OCI-LY7 (cell line): ENCODE data around the gene OGDH. TPM values are rescaled to one million over a fixed set of nuclear protein-coding genes. Genes with fewer than 3 reads are reported as not detected.

Experiments used
- BruUV-seq: library from RNA; stranded (reverse); fragments of 400-500 nt; replicated peaks from 2 replicates; lab custom pipeline; 2021; lab: Mats Ljungman, UMichigan
- CTCF ChIA-PET: fragments of 300-600 bp; sonication (Branson Sonifier 250); formaldehyde crosslinking; loops from one replicate; lab custom pipeline; 2022; ENCODE audit warnings: antibody characterized with exemption; ENCODE audit not compliant: unreplicated experiment; lab: Charles Lee
- POLR2A ChIA-PET: fragments of 300-600 bp; sonication (Branson Sonifier 250); formaldehyde crosslinking; loops from one replicate; lab custom pipeline; 2022; ENCODE audit warnings: antibody characterized with exemption; lab: Charles Lee
- DNase-seq: peaks from one replicate; pipeline ENCODE4 v3.0.0-alpha.2; 2015; ENCODE audit warnings: low spot score
- H2AFZ ChIP-seq: fragments of 200-600 bp; sonication (generic), shearing (Covaris generic); 2 replicates; pipeline ENCODE4 v1.6.1; 2014; ENCODE audit warnings: mild to moderate bottlenecking, antibody characterized with exemption, low read length, moderate library complexity
- H3K27ac ChIP-seq: fragments of 200-600 bp; sonication (generic); 2 replicates; pipeline ENCODE4 v1.5.1; 2014; ENCODE audit warnings: mixed run types, low read depth, mild to moderate bottlenecking, moderate library complexity, low read length, inconsistent platforms; ENCODE audit not compliant: poor library complexity, severe bottlenecking
- H3K36me3 ChIP-seq: fragments of 200-600 bp; sonication (generic); 2 replicates; pipeline ENCODE4 v1.6.1; 2014; ENCODE audit warnings: mild to moderate bottlenecking, antibody characterized with exemption, low read length, moderate library complexity, mixed read lengths; ENCODE audit not compliant: insufficient read depth
- H3K4me1 ChIP-seq: fragments of 200-600 bp; sonication (generic); 2 replicates; pipeline ENCODE4 v1.5.1; 2014; ENCODE audit warnings: mild to moderate bottlenecking, low read length; ENCODE audit not compliant: insufficient read depth, poor library complexity, severe bottlenecking
- H3K4me2 ChIP-seq: fragments of 200-600 bp; sonication (generic); 2 replicates; pipeline ENCODE4 v1.6.1; 2014; ENCODE audit warnings: mild to moderate bottlenecking, low read length
- H3K4me3 ChIP-seq: fragments of 200-600 bp; sonication (generic); 2 replicates; pipeline ENCODE4 v1.5.1; 2014; ENCODE audit warnings: mild to moderate bottlenecking, low read depth, low read length; ENCODE audit not compliant: poor library complexity, severe bottlenecking
- H3K79me2 ChIP-seq: fragments of 200-600 bp; sonication (generic); 2 replicates; pipeline ENCODE4 v1.6.1; 2016; ENCODE audit warnings: low read depth, mild to moderate bottlenecking, low read length, moderate library complexity, mixed read lengths; ENCODE audit not compliant: insufficient read depth
- H3K9me2 ChIP-seq: fragments of 200-600 bp; sonication (generic); 2 replicates; pipeline ENCODE4 v1.6.1; 2016; ENCODE audit warnings: mild to moderate bottlenecking, low read length, mixed read lengths; ENCODE audit not compliant: insufficient read depth
- H3K9me3 ChIP-seq: fragments of 200-600 bp; sonication (generic); 2 replicates; pipeline ENCODE4 v1.6.1; 2014; ENCODE audit warnings: mild to moderate bottlenecking, mixed run types, low read length, mixed read lengths
- H4K20me1 ChIP-seq: fragments of 200-600 bp; sonication (generic); 2 replicates; pipeline ENCODE4 v1.6.1; 2014; ENCODE audit warnings: mild to moderate bottlenecking, antibody characterized with exemption, low read length, moderate library complexity, mixed read lengths; ENCODE audit not compliant: insufficient read depth
- EZH2phosphoT487 ChIP-seq: fragments of 200-600 bp; sonication (generic); IDR thresholded peaks from 2 replicates; pipeline ENCODE4 v1.6.1; 2018; ENCODE audit warnings: low read depth, borderline replicate concordance, mild to moderate bottlenecking, mixed run types, antibody characterized with exemption, low read length, moderate library complexity, mixed read lengths
- intact Hi-C: fragments of 100-400 bp; cut with micrococcal nuclease; formaldehyde crosslinking; loops from one replicate; pipeline ENCODE4 v1.10.0; 2022; ENCODE audit not compliant: unreplicated experiment
- total RNA-seq, 2 experiments: library from RNA; depleted of rRNA in 1 of 2; stranded (reverse); fragments of >200 nt in 1 of 2; shearing (Covaris generic) in 1 of 2; gene quantifications; 2 replicates each; pipeline ENCODE4 v1.2.3, GENCODE V29; 2014 to 2022
- TF ChIP-seq, protein P1 (sequence below): fragments of 200-600 bp; sonication (generic); conservative IDR thresholded peaks from 2 replicates; pipeline ENCODE4 v1.5.1; 2014; ENCODE audit warnings: mild to moderate bottlenecking, antibody characterized with exemption, low read length, moderate library complexity, mixed read lengths

The OGDH gene
- total RNA-seq, 2 experiments from 2014 or later: 47.6 to 70.9 TPM

DNA sequence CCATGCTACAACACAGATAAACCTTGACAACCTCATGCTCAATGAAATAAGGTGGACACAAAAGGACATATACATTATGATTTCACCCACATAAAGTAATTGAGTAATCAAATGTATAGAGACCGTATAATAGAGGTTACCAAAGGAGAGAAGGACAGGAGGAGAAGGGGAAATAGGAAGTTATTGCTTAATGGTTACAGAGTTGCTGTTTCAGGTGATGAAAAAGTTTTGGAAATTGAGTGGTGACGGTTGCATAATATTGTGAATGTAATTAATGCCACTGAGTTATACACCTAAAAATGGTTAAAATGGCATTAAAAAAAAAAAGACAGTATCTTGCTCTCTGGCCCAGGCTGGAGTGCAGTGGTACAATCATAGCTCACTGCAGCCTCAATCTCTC lies 1.5 kb upstream of the OGDH start:
- no TSS peak for BruUV-seq
- CTCF ChIA-PET: interaction anchor here (0.6 kb wide), 1 partner anchor 907 kb away, joined by 3 read pairs; no protein-coding TSS in a partner anchor
- intact Hi-C loops: no loop called here
- Histone ChIP-seq H2AFZ (peak overlapping the region; percentile 63; the same call in 1 of the 2 replicates), H3K36me3 (peaks cover 20% of the 10 kb centered on the region; the same call in 1 of the 2 replicates), H3K4me3 (no peak overlapping the region), H3K27ac (no peak overlapping the region), H3K9me3 (no peaks in the 10 kb centered on the region), H4K20me1 (peaks cover 5% of the 10 kb centered on the region; the same call in 1 of the 2 replicates), H3K9me2 (no peaks in the 10 kb centered on the region), H3K4me2 (peak overlapping the region; percentile 95), H3K4me1 (peaks cover 33% of the 10 kb centered on the region), H3K79me2 (peaks cover 31% of the 10 kb centered on the region)
- TF ChIP-seq, protein P1, sequence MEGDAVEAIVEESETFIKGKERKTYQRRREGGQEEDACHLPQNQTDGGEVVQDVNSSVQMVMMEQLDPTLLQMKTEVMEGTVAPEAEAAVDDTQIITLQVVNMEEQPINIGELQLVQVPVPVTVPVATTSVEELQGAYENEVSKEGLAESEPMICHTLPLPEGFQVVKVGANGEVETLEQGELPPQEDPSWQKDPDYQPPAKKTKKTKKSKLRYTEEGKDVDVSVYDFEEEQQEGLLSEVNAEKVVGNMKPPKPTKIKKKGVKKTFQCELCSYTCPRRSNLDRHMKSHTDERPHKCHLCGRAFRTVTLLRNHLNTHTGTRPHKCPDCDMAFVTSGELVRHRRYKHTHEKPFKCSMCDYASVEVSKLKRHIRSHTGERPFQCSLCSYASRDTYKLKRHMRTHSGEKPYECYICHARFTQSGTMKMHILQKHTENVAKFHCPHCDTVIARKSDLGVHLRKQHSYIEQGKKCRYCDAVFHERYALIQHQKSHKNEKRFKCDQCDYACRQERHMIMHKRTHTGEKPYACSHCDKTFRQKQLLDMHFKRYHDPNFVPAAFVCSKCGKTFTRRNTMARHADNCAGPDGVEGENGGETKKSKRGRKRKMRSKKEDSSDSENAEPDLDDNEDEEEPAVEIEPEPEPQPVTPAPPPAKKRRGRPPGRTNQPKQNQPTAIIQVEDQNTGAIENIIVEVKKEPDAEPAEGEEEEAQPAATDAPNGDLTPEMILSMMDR: no peak
- TF ChIP-seq EZH2phosphoT487: no peak
- no peak for DNase-seq
- POLR2A ChIA-PET: interaction anchor here (0.8 to 2.2 kb wide), 3 partner anchors 10 to 143 kb away, joined by 5 to 6 read pairs (median 6); no protein-coding TSS in a partner anchor

DNA sequence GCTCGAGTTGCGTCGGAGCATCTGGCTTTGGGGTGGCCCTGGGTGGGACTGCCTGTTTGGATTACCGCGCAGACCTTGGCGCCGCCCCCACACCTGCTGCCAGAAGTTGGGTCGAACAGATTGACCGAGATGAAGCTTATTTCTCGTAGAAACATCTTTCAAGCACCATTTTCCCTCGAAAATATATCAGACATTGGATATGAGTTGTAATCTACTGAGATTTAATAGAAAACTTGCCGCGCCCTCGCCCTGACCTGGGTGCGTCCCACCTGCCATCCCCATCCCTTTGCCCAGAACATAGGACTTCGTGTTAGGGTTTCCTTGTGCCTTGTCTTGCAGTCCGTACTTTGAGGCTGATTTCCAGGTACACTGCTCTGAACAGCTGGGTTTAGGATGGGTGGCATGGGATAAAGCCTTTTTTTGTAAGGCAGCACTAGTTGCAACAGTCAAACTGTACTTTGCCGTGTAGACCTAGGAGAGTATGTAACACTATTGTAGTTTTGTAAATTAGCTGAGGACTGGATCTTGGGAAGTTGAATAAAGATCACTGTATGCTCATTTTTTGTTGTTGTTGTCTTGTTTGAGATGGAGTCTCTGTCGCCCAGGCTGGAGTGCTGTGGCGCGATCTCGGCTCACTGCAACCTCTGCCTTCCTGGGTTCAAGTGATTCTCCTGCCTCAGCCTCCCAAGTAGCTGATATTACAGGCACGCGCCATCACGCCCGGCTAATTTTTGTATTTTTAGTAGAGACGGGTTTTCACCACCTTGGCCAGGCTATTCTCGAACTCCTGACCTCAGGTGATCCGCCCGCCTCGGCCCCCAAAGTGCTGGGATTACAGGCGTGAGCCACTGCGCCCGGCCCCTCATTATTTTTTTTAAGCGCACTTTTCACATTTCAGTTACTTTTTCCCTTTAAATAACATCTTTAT lies 978 bp downstream of the OGDH start:
- Histone ChIP-seq H3K4me1 (peaks cover 27% of the 10 kb centered on the region), H3K4me2 (peak overlapping the region; percentile 91), H3K4me3 (peak overlapping the region; percentile 77), H3K36me3 (peaks cover 21% of the 10 kb centered on the region; the same call in 1 of the 2 replicates), H2AFZ (peak overlapping the region; percentile 54; the same call in 1 of the 2 replicates), H3K27ac (peak overlapping the region; percentile 71), H3K79me2 (peaks cover 55% of the 10 kb centered on the region), H3K9me3 (no peaks in the 10 kb centered on the region), H3K9me2 (no peaks in the 10 kb centered on the region), H4K20me1 (peaks cover 7% of the 10 kb centered on the region; the same call in 1 of the 2 replicates)
- no peak for TF ChIP-seq EZH2phosphoT487
- TF ChIP-seq, protein P1: no peak
- DNase-seq: no peak
- POLR2A ChIA-PET: interaction anchor here (0.6 to 2.2 kb wide), 11 partner anchors 9 to 268 kb away, joined by 3 to 8 read pairs (median 5); no protein-coding TSS in a partner anchor
- CTCF ChIA-PET: interaction anchor here (0.9 kb wide), 1 partner anchor 237 kb away, joined by 3 read pairs; no protein-coding TSS in a partner anchor
- BruUV-seq: TSS peak; percentile 89
- intact Hi-C loops: loop anchor here (2.0 kb wide), 1 partner anchor 393 kb away; the partner anchor contains the start of gene CCM2
